Ishikawa (cell line): Measurements from ENCODE around the gene TIMM44.
A peak's percentile ranks its signal among the peaks of the same experiment; 100 is the strongest.

Source experiments
- CEBPB ChIP-seq: IDR thresholded peaks from 2 replicates; pipeline ENCODE4 v1.6.1; 2012
- CREB1 ChIP-seq: IDR thresholded peaks from 2 replicates; pipeline ENCODE4 v1.6.1; 2012; ENCODE audit warnings: low read depth
- EGR1 ChIP-seq: IDR thresholded peaks from 2 replicates; pipeline ENCODE4 v1.6.1; 2012
- EP300 ChIP-seq: IDR thresholded peaks from 2 replicates; pipeline ENCODE4 v1.6.1; 2012; ENCODE audit warnings: borderline replicate concordance
- FOXM1 ChIP-seq: IDR thresholded peaks from 2 replicates; pipeline ENCODE4 v1.6.1; 2012; ENCODE audit warnings: low read depth, borderline replicate concordance
- MAX ChIP-seq: IDR thresholded peaks from 2 replicates; pipeline ENCODE4 v1.6.1; 2012
- NFIC ChIP-seq: IDR thresholded peaks from 2 replicates; pipeline ENCODE4 v1.6.1; 2012
- RAD21 ChIP-seq: IDR thresholded peaks from 2 replicates; pipeline ENCODE4 v1.6.1; 2012; ENCODE audit warnings: low read depth
- REST ChIP-seq: IDR thresholded peaks from 2 replicates; pipeline ENCODE4 v1.6.1; 2012; ENCODE audit warnings: low read depth, mild to moderate bottlenecking
- TAF1 ChIP-seq: IDR thresholded peaks from 2 replicates; pipeline ENCODE4 v1.6.1; 2012; ENCODE audit warnings: low read depth, mild to moderate bottlenecking
- TCF12 ChIP-seq: IDR thresholded peaks from 2 replicates; pipeline ENCODE4 v1.6.1; 2012; ENCODE audit warnings: low read depth
- TEAD4 ChIP-seq: IDR thresholded peaks from 2 replicates; pipeline ENCODE4 v1.6.1; 2012
- USF1 ChIP-seq: IDR thresholded peaks from 2 replicates; pipeline ENCODE4 v1.6.1; 2012
- YY1 ChIP-seq: IDR thresholded peaks from 2 replicates; pipeline ENCODE4 v1.6.1; 2012; ENCODE audit warnings: low read depth
- ZBTB7A ChIP-seq: IDR thresholded peaks from 2 replicates; pipeline ENCODE4 v1.6.1; 2012; ENCODE audit warnings: low read depth

TIMM44 gene

GRCh38 chr19:7955696-7956095 is 12.2 kb upstream of the TIMM44 start:
- no peak for TF ChIP-seq CEBPB
- TF ChIP-seq TEAD4: peak; percentile 44; the same call in 1 of the 2 replicates
- no peak for TF ChIP-seq REST
- TF ChIP-seq TCF12: peak; percentile 33; the same call in 1 of the 2 replicates
- no peak for TF ChIP-seq YY1

- TF ChIP-seq NFIC (no peak), MAX (no peak), USF1 (no peak), YY1 (no peak), REST (no peak), RAD21 (no peak), EGR1 (no peak), TCF12 (no peak), ZBTB7A (no peak)
These were observed 10.1 kb upstream of the TIMM44 start for GRCh38 chr19:7953576-7953975.

GRCh38 chr19:7953060-7953459 is 9.6 kb upstream of the TIMM44 start:
- TF ChIP-seq USF1 (no peak), NFIC (no peak), TEAD4 (no peak)

GRCh38 chr19:7947939-7948338 is 4.5 kb upstream of the TIMM44 start:
- TF ChIP-seq REST: no peak
- TF ChIP-seq TAF1: no peak
- no peak for TF ChIP-seq USF1
- no peak for TF ChIP-seq FOXM1
- no peak for TF ChIP-seq EGR1
- TF ChIP-seq TCF12: no peak
- TF ChIP-seq TEAD4: no peak
- no peak for TF ChIP-seq CREB1
- no peak for TF ChIP-seq EP300
- no peak for TF ChIP-seq YY1
- no peak for TF ChIP-seq RAD21

- TF ChIP-seq RAD21 (peak; percentile 79), REST (peak; percentile 32; the same call in 1 of the 2 replicates), TAF1 (no peak), EP300 (no peak), ZBTB7A (no peak), YY1 (no peak), TEAD4 (peak; percentile 56; the same call in 1 of the 2 replicates), CREB1 (no peak), EGR1 (no peak)
These were observed 803 bp upstream of the TIMM44 start for GRCh38 chr19:7944177-7944761.
